HG03432 (cell line): Measurements from ENCODE around the gene MYMX.
A peak's percentile ranks its signal among the peaks of the same experiment; 100 is the strongest.
"Not testable (repeated sequence)": the region's sequence is repeated elsewhere in the genome, so short reads cannot be mapped to it uniquely, and the experiment has no call there.

Experiments
- ATAC-seq: cut with Tn5 transposase; IDR thresholded peaks from one replicate; pipeline ENCODE4 v1.9.1; 2021; ENCODE audit warnings: mild to moderate bottlenecking, moderate library complexity; ENCODE audit not compliant: unreplicated experiment

Gene MYMX

DNA sequence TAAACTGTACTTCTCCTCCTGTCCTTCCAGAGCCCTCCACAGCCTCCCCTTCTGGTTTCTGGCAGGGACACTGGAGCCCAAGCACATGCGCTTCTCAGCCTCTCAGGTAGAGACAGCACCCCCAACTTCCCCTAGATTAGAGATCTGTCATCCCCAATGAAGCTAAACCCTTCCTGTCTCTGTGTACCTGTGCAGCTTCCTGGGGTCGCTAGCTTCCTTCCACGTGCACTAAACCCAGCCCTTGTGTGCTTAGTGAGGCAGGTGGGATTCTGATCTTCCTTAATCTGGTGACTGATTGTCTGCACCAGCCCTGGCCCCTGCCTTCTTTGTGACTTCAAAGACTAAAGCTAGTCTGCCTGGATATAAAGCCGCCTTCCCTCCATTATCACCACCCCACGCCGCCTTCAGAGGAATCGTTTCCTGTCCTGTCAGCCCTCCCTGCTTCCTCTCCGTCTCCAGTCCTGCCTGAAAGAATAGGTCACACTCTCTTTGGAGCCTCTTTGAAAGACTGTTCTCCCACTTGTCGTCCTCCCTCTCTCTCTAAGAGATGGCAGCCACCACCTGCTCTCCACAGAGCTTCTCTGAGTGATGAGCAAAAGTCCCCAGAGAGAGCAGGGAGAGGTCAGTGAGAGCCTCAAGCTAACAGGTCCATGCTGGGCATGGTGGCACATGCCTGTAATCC lies 30.6 kb upstream of the MYMX start:
- no peak for ATAC-seq

DNA sequence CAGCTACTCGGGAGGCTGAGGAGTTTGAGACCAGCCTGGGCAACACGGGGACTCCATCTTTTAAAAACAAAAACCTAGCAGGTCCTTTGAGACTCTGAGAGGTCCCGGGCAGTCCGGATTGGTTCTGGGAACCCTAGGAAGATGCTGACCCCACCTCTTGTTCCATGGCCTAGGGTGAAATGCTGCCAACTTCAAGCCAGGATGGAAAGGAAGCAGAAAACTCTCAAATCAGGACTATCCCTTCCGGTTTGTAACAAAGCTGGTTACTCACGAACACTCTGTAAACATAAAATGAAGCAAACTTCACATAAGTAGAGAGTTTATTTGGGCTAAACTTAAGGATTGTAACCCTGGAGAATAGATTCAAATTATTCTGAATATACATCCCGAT lies 30.1 kb upstream of the MYMX start:
- no peak for ATAC-seq

DNA sequence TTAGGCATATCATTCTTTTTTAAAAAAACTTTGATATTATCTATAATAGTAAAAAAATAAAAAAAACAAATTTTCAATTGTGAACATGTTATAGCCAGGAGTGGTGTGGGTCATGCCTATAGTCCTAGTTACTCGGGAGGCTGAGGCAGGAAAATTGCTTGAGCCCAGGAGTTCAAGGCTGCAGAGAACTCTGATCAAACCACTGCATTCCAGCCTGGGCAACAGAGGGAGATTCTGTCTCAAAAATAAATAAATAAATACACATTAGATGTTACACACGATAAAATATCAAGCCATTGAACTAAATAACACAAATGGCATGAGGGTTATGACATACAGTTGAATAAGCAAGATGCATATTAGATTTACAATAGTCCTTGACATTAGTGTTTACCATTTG lies 27.9 kb upstream of the MYMX start:
- no peak for ATAC-seq

DNA sequence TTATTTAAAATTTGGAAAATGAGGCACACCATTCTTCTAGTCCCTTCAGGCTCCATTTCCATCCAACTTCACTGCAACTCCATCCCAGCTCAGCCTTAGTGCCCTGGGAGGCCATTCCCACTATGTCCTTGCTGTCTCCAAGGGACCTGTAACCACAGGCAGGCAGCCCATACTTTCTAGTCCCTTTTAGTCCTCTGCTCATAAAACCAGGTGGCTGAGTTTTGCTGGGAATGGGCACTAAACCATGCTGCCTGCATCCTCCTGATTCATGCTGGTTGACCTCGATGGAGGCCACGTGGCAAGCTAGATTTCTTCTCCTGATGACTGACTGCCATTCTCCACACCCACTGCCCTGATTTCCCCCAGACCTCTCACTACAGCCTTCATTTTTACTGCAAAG lies 27.5 kb upstream of the MYMX start:
- no peak for ATAC-seq

DNA sequence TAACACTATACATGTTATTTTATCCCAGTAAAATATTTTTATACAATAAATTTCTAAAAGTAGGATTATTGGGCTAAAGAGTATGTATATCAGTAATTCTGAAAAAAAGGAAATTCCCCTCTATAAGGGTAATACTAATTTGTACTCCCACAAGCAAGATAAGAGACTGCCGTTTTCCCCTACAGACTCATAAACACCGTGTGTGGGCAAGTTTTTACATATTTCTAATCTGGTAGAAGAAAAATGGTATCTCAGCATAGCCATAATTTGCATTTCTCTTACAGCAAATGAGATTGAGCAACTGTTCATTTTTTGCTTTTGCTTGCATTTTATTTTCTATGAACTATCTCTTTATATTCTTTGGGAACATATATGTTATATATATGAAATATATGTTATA lies 26.0 kb upstream of the MYMX start:
- ATAC-seq, result peak; percentile 60

DNA sequence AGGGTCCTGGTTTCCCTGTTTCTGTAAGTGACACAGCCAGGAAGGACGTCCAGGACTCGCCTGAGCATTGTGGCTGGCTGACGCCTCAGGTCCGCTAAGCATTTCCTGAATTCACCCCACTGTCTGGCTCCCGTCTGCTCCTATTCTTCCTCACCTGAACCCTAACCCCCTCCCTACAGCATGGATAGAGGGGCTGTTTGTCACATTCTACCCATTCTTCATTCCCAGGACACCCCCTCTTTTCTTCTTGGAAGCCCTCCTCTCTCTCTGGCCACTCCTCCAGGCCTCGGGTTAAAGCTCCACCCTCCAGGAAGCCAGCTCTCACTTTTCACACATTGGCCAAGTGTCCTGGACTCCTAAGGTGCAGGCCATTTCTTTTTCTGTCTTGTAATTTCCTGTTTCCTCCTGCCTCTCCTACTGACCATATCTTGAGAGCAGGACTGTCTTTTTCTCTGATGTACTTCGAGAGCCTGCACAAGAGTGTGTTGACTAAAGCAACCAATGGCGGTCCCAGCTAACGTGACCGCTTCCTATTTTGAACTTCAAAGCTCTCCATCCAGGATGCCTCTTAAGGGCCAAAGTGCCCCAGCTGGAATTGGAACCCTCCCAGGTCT lies 24.2 kb upstream of the MYMX start:
- no peak for ATAC-seq

DNA sequence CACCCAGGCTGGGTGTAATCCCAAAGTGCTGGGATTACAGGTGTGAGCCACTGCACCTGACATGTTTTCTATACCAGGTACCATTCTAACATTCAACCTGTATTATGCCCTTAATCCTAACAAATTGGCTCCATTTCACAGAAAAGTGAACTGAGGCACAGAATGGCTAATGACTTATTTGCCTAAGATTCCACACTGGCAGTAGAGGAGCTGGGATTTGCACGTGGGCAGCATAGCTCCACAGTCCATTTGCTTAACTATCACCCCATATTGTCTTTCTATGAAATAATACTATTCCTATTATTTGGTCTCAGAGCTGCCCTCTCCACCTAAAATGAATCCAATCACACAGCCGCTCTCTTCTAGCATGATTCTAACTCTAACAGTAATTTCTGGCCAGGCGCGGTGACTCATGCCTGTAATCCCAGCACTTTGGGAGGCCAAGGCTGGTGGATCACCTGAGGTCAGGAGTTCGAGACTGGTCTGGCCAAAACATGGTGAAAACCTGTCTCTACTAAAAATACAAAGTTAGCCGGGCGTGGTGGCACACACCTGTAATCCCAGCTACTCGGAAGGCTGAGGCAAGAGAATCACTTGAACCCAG lies 23.3 kb upstream of the MYMX start:
- ATAC-seq, result no peak

DNA sequence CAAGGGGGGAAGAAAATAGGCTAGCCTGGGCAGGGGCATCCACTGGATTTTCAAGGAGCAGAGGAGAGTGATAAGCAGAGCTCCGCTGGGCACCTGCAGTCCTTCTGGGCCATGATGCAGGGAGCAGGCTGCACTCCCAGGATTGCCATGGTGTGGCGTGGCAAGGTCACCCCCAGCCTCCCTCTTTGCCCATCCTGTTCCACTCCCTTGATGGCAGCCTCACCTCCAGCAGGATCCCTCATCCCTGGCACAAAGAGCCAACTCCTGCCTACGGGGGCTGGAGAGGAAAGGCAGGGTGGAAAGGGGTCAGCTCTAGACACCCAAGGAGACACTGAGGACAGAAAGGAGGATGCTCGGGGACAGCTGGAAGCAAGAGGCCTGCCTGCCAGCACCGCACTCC lies 22.4 kb upstream of the MYMX start:
- ATAC-seq, result no peak

DNA sequence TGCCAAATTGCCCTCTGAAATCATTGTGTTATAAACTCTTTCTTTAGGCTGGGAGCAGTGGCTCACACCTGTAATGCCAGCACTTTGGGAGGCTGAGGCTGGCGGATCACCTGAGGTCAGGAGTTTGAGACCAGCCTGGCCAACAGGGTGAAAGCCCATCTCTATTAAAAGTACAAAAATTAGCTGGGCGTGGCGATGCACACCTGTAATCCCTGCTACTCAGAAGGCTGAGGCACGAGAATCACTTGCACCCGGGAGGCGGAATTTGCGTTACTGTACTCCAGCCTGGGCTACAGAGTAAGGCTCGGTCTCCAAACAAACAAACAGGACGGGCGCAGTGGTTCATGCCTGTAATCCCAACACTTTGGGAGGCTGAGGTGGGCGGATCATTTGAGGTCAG lies 20.4 kb upstream of the MYMX start:
- not testable (repeated sequence) for ATAC-seq

DNA sequence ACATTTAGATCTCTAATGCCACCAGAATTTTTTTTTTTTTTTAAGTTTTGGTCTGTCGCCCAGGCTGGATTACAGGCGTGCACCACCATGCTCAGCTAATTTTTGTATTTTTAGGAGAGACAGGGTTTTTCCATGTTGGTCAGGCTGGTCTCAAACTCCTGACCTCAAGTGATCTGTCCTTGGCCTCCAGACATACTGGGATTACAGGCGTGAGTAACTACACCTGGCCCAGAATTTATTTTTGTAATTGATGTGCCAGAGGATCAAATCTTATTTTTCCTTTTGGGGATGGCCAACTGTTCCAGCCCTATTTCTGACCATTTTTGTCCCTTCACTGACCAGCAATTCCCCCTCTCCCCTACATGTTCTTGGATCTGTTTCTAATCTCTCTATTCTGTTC lies 18.0 kb upstream of the MYMX start:
- ATAC-seq, result no peak

DNA sequence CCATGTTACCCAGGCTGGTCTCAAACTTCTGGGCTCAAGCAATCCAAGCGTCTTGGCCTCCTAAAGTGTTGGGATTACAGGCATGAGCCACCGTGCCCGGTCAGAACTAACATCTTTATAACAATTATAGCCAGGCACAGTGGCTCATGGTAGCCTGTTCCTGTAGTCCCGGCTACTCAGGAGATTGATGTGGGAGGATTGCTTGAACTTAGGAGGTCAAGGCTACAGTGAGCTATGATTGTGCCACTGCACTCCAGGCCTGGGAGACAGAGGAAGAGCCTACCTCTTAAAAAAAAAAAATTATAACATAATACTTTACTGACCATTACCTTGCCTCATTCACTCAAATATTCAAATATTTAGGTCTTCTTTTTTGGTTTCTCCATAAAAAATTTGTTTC lies 16.8 kb upstream of the MYMX start:
- ATAC-seq, result no peak

DNA sequence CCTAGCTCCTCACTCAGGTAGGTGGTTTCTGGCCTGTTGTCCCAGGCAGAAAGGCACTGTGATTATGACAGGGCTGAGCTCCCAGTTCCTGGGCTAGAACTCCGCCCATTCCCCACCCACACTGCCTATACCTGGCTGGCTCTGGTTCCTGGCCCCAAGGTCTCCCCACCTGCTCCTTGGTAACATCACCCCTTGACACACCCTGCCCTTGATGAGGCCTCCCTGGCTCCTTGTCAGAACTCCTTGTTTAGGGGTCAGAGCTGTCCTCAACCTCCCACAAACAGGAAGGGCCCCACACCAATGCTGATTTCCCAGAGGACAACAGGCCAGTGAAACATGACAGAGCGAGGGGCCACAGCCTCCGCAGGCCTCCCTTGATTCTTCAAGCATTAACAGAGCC lies 15.5 kb upstream of the MYMX start:
- ATAC-seq, result no peak

DNA sequence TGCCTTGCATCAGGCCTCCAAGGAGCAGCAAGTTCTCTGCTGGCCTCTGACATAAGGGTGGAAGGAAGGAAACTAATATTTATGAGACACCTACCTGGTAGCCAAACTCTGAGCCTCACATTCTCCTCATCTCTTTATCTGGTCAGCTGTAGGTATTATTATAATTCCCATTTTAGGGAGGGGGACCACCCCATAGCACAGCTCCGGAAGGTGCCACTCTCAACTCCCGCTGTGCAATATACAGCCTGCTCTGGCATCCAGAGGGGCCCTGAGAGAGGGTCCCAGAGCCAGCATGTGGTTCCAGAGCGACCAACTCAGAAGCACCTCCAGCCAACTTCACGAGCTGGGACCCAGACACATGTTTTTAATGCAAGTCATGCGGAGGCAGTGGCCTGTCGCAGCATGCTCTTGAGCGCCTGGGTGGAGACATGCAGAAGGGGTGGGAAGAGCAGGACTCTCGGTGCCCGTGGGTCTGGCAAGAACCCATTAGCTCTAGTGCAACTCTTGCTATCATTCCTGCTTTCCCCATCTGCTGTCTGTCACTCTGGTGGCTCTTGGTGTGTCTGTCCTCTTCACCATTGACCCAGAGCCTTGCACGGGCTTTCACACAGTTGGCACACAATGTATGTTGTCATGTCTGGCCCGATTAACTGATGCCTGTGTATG lies 15.0 kb upstream of the MYMX start:
- ATAC-seq, result no peak

DNA sequence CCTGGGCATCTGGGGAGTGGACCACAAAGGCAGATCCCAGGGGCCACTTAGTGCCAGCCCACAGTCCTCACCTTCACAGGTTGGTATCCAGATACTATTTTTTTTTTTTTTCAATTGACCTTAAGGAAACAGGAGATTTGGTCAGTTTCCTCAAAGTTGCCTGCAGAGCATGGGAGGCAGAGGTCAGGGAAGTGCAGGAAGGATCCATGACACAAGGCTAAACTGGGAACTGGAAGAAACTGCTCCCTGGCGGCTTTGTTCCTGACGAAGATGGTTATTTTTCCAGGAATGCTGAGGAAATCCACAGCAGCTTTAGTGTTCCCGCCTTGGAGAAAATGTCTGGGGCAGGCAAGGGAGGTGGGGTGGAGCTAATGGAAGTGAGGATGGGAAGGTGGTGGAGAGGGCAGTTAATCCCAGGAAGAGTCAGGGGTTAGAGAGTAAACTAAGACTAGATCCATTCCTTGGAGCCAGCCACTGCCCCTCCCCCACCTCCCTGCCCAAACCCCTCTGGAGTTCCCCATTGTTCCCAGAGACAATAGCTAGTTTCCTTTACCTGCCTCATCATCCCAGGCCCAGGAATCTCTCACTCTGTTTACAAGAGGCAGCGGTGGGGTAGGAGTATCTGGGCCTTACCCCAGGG lies 14.3 kb upstream of the MYMX start:
- no peak for ATAC-seq

DNA sequence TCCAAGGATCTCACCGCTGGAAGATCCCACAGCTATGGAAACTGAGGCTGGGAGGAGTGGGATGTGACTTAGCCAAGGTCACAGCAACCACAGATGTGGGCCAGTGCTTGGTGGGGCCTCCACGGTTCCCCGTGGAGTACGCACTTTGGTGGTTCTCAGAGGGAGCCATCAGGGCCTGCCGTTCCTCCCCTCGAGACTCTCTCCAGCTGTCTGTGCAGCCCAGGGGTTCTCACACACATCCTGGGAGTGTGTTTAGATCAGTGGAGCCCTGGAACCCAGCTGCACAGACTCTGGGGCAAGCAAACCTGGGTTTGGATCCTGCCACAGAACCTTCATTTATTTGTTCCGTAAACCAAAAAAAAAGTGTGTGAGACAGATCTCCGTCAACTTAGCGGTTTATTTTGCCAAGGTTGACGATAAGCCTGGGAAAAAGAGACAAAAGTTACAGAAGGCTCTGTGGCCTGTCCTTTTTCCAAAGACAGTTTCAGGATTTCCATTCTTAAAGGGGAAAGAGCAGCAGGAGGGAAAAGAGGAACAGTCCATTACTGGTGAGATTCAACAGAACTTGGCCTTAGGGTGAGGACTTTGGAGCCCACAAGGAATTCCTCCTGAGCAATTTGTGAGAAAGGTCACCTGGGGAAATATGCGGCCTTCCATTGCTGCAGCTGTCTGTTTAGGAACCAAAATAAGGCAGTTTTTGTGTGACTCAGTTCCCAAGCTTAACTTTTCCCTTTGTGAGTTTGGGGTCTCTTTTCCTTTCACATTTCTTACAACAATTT lies 13.6 kb upstream of the MYMX start:
- ATAC-seq, result no peak

DNA sequence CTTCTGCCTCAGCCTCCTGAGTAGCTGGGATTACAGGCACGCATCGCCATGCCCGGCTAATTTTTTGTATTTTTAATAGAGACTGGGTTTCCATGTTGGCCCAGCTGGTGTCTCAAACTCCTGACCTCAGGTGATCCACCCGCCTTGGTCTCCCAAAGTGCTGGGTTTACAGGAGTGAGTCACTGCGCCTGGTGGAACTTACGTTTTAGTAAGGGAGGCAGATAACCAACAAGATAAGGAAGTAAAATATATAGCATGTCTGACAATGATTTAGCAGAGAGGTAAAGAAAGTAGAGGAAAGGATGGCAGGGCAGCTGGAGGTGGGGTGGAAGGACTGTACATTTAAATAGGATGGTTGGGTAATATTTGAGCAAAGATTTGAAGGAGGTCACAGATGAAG lies 12.8 kb upstream of the MYMX start:
- ATAC-seq, result no peak

DNA sequence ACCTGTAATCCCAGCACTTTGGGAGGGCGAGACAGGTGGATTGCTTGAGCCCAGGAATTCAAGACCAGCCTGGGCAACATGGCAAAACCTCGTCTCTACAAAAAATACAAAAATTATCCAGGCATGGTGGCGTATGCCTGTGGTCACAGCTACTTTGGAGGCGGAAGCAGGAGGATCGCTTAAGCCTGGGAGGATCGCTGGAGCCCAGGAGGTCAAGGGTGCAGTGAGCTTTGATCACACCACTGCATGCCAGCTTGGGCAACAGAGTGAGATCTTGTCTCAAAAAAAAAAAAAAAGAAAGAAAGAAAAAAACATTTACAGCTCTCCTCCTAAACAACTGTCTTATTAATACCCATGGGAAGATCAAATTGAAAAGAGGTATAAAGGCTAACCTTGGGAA lies 8.8 kb upstream of the MYMX start:
- no peak for ATAC-seq

DNA sequence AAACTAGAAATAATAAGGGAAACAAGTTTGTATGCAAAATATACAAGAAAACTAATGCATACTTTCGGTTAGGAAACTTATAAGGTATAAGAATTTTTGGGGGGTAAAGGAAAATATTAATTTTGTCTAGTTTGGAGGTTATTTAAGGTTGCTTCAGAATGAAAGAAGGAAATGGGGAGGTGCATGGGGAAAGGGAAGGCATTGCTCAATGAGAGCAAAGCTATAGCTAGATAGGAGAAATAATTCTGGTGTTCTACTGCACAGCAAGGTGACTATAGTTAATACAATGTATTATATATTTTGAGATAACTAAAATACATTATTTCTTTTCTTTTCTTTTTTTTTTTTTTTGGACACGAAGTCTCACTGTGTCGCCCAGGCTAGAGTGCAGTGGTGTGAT lies 5.4 kb upstream of the MYMX start:
- ATAC-seq, result no peak

DNA sequence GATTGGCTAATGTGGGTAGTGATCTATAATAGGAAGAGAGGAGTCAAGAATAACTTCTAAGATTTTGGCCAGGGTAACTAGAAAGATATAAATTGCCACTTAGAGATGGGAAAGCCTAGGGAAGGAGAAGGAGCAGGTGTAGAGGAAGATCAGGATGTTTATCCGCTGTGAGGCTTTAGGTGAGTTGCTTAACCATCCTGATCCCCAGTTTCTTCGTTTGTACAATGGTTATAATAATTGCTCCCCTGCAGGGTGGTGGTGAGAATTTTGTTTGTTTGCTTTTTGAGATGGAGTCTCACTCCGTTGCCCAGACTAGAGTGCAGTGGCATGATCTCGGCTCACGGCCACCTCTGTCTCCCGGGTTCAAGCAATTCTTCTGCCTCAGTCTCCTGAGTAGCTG lies 2.4 kb upstream of the MYMX start:
- no peak for ATAC-seq

DNA sequence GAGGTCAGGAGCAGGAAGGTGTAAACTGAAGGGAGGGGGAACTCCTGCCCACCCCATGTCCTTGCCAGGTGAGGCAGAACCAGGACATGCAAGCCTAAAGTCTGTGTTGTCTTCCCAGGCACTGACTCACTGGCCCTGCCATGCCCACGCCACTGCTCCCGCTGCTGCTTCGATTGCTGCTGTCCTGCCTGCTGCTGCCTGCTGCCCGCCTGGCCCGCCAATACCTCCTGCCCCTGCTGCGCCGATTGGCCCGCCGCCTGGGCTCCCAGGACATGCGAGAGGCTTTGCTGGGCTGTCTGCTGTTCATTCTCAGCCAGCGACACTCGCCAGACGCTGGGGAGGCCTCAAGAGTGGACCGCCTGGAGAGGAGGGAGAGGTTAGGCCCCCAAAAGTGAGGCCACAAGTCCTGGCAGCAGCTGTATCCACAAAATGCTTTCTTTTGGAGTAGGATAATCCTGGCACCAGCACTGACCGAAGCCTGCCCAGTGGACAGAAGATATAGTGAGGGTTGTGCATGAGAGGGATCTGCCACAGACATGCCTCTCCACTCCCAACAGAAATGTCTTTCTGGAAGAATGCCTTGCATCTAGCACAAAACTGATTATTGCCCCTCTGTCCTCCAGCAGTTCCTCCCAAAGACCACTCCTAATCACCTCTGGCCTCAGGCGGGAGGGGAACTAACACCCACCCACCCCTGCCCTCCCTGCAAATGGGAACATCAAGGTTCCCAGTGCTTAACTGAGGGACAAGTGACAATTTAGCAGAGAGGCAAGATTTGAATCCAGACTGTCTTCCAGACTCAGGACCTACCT lies 812 bp downstream of the MYMX start:
- ATAC-seq, result no peak
